ENCODE measurements around the gene LONRF2.

DNA sequence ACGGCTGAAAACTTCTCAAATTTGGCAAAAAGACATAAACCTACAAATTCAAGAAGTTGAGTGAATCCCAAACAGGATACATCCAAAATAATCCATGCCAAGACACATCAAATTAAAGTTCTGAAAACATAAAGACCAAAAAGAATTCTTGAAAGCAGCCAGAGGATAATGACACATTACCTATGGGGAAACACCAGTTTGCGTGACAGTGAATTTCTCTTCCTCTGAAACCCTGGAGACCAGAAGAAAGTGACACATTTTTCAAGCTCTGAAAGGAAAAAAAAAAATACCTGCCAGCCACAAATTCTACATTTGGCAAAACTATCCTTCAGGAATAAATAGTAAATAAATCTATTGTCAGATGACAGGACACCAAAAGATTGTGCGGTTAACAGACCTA is 93.9 kb downstream of the LONRF2 start:
- TF ChIP-seq CTCF (IDR thresholded peaks at IDR 0.05 in 2 of 3, conservative IDR thresholded peaks at IDR 0.05 in 1 of 3; ENCODE audit: borderline replicate concordance in 1 of 3, insufficient read depth in 1 of 3, low read depth in 2 of 3, low read length in 2 of 3), result no peak
- TF ChIP-seq EZH2 (IDR thresholded peaks at IDR 0.05), result no peak
- TF ChIP-seq POLR2A (IDR thresholded peaks at IDR 0.05; ENCODE audit: borderline replicate concordance, extremely low read depth, insufficient read depth, insufficient read length), result no peak
- TF ChIP-seq, protein P1, sequence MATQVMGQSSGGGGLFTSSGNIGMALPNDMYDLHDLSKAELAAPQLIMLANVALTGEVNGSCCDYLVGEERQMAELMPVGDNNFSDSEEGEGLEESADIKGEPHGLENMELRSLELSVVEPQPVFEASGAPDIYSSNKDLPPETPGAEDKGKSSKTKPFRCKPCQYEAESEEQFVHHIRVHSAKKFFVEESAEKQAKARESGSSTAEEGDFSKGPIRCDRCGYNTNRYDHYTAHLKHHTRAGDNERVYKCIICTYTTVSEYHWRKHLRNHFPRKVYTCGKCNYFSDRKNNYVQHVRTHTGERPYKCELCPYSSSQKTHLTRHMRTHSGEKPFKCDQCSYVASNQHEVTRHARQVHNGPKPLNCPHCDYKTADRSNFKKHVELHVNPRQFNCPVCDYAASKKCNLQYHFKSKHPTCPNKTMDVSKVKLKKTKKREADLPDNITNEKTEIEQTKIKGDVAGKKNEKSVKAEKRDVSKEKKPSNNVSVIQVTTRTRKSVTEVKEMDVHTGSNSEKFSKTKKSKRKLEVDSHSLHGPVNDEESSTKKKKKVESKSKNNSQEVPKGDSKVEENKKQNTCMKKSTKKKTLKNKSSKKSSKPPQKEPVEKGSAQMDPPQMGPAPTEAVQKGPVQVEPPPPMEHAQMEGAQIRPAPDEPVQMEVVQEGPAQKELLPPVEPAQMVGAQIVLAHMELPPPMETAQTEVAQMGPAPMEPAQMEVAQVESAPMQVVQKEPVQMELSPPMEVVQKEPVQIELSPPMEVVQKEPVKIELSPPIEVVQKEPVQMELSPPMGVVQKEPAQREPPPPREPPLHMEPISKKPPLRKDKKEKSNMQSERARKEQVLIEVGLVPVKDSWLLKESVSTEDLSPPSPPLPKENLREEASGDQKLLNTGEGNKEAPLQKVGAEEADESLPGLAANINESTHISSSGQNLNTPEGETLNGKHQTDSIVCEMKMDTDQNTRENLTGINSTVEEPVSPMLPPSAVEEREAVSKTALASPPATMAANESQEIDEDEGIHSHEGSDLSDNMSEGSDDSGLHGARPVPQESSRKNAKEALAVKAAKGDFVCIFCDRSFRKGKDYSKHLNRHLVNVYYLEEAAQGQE (IDR thresholded peaks at IDR 0.05; ENCODE audit: low read depth), result no peak

All from HCT116 (cell line).